Activated CD8-positive, alpha-beta memory T cell treated with anti-CD3 and anti-CD28 coated beads for 1 hour (primary cell): ENCODE data around the gene CLIC5.

Experiments used
- DNase-seq, 2 donors: peaks; one replicate each; pipeline ENCODE4 v3.0.0-alpha.2; 2020; ENCODE audit warnings: low read depth in 1 of 2; ENCODE audit errors: extremely low read depth in 1 of 2

The CLIC5 gene

DNA sequence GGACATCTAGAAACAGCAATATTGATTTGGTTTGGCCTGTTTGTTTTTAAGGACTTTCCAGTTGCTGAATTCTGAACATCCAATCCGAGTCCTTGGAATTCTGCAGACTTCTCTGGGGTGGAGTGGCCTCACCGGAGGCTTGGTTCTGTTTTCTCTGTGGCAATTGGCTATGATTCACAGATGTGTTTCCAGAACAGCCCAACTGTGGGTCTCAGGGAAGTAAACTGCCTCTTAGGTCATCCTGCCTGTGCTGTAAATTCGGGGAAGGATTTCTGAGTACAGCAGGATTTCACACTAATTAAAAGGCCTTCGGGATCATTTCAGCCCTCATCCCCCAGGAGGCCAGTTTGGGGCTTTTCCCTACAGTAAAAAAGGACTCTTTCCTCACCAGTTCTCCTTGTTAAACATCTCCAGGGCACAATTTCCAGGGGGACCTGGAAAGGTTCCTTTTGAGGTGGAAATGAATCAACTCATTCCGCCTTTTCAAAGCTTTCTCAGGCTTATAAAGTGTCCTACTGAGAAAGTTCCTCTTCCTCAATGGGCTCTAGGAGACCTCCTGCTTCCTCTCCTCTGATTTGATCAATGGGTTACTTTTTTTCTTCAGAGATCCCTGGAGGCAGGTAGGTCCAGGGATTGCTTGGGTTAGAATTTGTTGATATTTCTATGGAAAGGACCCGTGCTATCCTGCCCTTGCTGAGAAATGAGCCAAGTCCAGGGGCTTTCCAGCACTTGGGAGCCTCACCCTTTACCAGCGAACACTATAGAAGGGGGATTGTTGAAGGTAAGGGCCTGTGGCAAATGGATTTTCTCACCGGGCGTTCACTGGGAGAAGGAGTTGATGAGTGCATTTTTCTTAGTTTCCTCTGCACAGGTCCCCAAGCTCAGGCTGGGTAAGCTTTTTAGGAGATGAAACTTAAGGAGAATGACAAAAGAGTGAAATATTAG is 114.6 kb downstream of the CLIC5 start:
- DNase-seq: no peak

DNA sequence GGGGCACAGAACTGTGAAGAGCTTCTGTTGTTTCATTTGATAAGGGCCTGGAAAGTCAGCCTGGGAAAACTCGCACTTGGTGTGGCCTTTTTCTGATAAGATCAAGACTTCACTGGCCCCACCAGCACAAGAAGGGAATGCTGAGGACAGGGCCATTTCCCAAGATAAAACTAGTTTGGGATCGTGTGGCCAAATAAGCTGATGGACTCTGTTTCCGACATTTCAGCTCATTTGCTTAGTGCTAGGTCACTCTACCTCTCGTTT is 116.0 kb downstream of the CLIC5 start:
- no peak for DNase-seq

DNA sequence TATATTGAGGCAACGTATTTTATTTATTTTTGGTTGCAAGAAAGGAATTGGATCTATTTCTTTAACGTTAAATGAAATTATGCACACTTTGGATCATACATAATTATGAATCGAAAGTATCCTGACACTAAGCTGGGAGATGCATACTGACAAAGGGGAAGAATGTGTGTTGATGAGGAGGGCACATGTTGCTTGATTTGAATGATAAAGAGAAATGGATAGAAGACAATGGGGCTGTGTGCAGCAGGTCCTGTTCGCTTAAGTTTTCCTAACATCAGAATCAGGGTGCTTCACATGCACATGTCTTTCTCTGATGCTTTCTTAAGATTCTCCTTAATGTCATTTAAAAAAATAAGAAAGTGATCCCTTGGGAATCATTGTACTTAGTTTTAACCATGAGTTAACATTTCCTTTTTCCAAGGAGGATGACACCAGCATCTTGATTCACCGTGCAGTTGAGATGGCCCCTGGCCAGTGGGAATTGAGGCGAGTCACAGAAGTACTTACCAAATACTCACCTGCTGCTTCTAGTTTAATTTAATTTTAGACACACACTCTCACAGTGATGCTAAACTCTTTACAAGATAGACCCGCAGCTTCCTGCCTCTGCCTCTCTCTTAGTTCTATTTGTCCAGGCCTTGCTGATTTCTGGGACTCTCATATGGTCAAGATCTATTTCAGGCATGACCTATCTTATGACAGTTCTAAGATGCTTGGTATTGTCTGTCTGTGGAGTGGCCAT is 116.5 kb downstream of the CLIC5 start:
- no peak for DNase-seq

DNA sequence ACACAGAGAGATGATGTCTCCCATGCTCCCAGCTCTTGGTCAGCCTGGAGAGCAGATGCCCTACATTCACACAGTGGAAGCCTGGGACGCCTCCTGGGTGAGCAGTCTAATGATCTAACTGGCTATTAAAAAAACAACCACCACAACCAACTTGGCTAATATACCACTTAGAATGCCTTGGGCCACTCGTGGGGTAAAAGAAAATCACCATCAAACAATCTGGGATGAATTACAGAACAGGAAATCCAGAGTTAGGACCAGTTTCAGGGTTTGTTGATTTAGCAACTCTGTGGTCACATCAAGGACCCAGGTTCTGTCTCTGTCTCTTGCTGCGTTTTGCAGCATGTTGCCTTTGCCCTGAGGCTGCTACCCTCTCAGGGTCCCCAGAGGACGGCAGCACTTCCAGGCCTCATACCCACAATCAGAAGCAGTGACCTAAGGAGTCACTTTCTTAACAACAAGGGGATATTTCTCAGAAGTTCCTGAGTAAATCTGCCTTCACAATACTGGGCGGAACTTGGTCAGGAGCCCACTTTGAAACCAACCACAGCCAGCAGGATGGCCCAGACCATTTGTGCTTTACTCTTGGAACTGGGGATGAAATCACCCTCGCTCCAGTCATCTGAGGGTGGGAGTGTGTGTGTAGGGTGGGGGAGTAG is 118.7 kb downstream of the CLIC5 start:
- DNase-seq: no peak

DNA sequence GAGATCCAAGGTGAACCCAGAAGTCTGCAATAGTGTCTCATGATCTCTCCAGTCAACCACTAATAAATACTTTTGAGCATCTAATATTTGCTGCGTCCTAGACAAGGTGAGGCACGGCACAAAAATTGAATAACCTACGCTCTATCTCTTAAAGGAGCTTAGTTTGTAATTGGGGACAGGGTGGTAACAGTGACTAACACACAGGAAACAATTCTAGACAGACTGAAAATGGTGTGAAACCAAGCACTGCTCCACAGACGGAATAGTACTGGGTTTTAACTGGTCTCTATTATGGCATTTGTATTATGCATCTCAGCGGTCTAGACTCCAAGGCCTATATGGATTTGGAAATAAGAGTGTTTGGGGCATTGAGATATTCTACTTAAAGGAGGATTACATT is 120.1 kb downstream of the CLIC5 start:
- DNase-seq: no peak

DNA sequence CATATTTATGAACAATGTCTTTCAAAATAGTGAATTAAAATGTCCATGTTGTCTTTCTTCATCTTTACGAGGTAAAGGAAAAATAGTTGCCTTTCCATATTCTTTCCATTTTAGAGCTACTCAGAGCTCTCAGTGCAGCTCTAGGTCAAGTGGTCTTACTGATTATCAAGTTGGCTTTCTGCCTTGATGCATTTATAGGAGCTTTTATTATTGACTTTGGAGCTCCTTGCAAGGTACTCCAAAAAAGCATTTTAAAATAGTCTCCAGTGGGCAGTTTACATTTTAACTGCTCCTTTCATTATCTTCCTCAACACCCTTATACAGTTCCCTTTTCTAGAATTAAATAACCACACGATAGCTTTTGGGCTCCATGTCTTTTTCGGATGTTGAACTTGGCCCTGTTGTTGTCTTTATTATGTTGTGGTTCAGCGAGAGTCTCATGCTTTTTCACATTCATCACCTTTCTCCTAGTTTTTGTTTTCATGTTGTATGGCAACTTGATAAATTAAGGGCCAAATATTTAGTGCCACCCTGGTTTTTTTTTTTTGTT is 122.9 kb downstream of the CLIC5 start:
- DNase-seq: no peak

DNA sequence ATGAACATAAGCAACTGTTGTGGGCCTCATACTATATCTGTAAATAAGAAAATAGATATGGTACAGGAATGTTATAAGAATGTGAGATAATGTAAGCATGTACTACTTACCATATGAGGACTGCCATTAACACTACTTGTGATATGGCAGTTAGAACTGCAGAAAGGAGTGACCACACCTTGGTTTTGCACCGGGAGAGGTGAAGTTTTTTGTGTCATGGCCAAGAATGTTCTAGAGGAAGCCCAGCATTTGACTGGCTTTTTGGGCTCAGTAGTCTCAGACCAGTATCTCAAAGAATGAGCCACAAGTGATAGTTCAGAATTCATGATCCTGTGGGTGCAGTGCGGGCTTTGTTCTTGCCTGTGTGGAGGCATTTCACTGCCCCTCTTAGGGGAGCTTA is 123.5 kb downstream of the CLIC5 start:
- no peak for DNase-seq

DNA sequence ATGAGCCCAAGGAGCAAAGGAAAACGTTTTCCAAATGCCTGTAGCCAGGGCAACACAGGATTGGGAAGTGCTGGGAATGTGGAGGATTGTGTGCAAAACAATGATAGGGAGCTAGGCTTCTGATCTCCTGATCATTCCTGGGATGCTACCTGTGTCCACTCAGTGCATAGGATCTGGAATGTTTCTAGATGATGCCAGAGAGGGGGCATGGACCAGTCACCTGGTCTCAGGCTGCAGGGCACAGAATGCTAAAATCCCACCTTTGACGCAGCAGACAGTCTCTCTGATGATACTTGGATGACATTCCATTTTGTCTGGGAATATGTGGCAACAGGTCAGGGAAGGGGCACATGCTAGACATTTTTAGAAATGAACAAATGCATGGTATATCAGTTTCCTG is 128.9 kb downstream of the CLIC5 start:
- no peak for DNase-seq

DNA sequence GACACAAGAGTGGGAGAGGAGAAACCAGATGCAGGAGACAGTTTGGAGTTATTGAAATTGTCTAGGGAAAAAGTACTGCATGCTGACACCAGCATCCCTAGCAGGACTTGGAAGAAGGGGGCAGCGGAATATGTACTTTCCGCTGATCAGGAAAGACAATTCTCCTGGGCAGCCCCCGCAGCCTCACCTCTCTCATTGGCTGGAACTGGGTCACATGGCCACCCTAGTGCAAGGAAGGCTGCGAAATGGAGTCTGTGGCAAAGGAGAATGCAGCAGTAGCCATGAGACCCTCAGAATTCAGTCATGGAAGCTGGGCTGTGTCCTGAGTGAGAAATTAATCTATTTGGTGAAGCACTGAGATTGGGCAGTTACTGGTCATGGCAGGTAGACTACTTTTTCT is 131.3 kb downstream of the CLIC5 start:
- DNase-seq: no peak

DNA sequence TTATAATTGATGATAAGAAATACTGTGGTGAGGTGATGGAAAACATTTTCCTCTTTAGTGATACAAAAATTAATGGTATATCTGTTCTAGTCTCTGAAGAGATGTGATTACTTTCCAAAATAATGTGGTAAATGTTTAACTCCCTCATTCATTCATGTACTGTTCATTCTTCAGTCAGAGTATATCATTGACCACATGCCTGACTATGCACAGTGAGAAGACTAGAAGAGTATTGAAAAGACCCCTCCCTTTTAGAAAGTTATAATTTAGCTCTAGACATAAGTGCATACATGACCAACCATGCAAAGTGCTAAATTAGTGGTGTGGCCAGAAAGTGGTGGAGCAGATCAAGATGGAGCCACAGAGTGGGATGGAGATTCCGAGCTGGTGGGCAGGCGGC is 133.0 kb downstream of the CLIC5 start:
- DNase-seq: no peak

DNA sequence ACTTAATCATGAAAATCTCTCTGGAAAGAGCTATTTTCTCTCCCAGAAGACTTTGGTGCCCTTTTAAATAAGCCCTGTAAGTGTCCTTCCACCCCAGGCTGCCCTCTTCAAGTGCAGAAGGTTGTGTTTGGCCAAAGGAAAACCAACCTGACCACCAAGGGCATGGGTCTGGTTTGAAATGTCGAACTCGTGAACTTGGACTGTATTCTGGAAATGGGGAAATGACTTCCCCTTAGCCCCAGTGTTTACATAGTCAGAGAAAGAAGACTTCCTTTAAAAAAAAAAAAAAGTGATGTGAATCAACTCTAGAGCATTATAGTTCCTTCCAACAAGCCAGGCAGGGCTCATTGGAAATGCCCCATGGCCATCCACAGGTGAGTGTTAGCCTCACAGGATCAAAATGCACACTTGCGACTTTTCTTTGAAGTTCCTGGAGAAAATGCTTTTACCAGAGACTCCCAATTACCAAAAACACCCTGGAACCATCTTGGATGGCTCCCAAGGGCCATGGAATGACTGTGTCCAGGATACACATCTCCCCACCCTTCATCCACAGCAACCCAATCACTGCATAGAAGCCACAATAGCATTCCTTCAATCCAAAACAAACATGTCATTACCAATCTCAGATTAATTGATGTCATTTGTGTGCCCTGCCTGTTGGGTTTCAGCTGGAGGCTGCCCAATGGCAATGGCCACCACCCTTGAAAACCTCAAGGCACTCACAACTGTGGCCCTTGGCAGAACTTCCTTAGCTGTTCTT is 133.8 kb downstream of the CLIC5 start:
- no peak for DNase-seq

DNA sequence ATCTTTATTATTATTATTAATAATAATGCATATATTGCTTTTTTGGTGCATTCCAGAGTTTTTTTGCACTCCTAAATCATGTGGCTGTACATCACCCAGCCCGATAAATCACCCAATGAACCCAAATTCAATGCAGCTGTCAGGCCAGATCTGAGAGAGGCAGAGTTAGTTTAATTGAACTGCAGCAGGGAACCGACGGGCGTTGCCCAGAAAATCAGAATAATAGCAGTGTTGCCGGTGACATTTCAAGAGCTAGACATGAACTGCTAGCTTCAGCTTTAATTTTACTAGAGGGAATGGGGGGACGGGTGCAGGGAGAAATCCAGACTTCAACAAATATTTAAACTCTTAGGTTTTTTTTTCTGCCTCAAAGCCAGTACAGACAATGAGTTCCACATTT is 135.0 kb downstream of the CLIC5 start:
- DNase-seq: no peak

DNA sequence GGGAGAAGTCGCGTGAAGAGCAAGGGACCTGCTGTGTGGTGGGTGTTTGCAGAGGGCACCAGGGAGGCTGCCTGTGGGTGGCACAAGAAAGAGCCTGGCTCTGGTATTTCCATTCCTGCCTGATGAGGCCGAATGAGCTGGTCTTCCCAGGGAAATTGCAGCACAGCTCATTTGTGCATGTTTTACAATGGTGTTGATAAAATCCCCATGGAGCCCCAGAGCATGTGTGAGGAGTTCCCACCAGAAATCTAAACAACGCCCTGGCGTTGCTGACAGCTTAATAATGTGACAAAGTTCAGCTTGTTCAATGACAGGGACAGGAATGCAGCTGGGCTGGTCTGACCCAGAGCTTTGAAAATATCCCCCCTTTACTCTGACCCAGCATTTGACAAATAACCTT is 135.5 kb downstream of the CLIC5 start:
- DNase-seq: no peak

DNA sequence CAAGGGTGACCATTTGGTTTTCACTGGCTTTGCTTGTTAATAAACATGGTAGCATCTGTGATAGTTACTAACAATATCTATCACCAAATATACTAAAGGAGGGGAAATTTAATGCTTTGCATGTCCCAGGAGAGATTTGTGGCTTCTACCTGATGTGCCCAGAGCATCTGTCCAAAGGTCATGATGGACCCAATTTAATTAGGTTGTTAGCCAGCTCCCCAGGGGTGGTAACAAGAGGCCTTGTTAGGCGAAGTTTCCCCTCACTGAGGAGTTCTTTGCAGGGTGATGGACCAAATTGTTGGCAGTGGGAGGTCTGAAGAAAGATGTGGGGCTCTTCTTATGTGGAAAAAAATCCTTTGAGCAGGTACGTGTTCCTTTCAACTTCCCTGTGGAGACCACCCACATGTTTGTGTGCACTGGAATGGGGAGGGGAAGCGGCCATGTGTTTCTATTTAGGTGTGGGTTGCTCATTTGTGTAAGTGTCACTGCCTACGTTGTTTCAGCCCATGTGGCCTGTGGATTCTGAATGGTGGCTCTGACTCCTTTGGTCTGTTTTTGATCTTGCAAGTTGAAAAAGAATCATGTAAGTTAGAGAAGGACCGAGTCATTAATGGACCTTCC is 137.6 kb downstream of the CLIC5 start:
- no peak for DNase-seq

DNA sequence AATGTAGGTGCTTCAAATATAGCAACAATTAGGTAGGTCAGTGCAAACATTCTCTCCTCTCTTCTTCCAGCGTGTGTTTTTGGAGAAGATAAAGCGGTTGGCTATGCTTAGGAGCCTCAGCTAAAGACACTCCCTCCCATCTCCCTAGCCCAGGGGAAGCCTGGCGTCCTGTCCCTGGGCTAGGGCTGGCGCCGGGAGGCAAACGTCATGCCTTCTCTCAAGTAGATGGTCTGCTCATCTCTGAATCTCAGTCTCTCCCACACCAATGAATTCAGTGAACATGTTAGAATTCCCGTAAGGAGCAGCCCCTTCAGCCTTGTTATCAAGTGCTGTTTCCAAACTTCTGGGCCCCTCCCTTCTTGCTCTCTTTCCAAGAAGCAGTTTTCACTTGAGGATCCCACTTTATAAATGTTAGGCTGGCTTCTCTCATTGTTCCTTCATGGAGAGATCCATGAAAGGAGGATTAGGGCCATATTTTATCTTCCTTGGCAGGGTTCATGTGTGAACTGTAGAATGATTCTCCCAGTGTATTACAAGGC is 142.8 kb downstream of the CLIC5 start:
- no peak for DNase-seq

DNA sequence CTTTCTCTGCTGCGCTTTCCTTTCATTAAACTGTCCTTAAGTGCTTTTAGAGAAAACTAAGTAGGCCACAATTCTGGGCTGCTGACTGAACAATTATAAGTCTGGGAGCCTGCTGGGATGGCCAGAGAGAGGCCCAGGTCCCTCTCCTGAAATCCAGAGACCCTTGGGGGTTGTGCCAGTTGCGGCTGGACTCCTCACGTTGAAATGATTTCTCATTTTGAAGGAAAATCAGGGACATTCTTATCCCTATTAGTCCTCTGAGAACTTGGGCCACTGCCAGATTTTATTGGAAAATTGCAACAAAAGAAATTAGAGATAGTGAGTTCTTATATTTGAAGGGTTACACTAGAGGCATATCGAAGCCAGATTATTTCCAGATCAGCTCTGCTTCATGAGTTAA is 145.1 kb downstream of the CLIC5 start:
- no peak for DNase-seq

DNA sequence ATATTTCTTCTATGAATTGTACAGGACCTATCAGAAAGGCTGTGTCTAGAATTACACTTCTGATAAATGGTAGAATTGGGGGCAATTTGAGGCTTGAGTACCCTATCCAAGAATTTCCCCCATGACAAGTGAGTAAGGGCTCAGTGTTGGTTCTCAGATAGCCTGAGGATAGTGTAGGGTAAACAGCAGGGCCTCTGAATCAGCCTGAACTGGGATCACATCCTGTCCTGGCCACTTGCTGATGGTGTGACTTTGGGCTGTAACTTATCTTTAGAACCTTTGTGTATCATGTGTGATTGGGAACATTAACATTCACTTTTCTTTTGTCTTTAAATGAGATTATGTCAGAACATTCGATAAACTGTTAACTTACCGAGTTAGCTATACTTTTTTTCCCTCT is 151.0 kb downstream of the CLIC5 start:
- no peak for DNase-seq

DNA sequence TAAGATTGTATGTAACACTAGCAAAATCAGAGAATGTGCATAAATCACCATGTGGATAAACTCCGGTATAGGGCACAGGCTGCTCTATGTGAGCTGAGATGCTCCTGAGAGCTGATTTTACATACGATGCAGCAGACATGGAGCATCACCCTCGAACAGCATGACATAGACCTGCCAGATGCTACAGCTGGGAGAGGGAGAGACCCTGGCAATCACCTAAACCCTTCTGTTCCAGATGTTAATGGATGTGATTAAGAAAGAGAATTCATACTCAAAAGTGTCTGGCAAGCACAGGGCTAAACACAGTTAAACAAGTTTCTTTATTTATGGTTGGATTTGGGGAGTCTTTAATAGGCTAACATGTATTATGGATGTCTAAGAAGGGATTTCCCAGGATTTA is 157.0 kb downstream of the CLIC5 start:
- DNase-seq: no peak

DNA sequence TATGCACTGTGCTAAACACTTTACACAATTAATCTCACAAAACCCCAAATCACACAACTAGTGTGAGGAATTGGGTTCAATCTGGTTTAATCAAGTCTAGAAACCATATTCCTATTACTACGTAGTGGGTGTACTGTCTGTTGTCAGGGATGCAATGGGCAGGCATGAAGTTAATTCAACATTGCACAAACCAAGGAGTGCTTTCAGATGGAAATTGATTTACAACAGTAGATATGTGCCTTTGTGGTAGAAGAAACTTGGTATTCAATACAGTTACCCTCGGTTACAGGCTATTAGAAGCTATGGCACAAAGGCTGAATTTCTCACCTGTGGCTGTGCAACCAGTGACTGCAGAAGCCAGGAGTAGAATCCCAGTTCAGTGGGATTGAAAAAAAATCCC is 157.8 kb downstream of the CLIC5 start:
- DNase-seq: no peak
